HG03196 (cell line): ENCODE results near the gene UNC13C.

Experiments used
- ATAC-seq: cut with Tn5 transposase; IDR thresholded peaks from one replicate; pipeline ENCODE4 v1.9.1; 2021; ENCODE audit not compliant: unreplicated experiment

Gene UNC13C

DNA sequence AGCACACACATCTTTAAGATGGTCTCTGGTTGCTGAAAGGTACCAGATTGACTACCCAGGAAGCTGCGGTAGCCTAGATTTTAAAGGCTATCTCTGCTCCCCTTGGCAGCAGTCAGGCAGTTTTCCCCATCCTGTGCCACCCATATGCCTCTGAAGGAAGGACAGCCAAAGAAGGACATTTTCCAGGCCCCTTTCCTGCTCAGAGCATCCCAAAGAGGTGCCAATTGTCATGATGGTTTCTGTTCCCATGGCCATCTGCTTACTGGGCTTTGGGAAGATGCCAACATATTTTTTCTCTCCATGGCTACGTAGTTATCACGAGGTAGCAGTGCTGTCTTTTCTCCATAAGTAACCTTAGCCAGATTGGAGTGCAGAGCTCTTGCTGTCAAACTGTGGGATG lies 39.7 kb downstream of the UNC13C start:
- ATAC-seq = no peak

DNA sequence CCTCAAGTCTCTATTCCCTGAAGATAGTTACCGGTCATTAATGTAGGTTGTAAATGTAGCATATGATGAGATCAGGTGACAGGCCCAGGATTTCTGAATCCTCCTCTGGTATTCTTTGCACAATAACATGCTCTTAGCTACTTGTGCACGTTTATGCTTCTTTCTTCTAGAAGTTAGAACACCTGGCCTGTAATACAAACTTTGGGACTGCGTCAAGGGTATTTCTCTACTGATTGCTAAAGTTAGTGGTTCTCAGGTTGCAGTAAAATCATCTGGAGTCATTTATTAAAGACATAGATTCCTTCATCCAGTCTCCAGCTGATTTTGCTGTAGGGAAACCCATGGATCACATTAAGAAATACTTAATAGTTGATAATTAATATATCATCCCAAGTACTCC lies 48.0 kb downstream of the UNC13C start:
- ATAC-seq = no peak

DNA sequence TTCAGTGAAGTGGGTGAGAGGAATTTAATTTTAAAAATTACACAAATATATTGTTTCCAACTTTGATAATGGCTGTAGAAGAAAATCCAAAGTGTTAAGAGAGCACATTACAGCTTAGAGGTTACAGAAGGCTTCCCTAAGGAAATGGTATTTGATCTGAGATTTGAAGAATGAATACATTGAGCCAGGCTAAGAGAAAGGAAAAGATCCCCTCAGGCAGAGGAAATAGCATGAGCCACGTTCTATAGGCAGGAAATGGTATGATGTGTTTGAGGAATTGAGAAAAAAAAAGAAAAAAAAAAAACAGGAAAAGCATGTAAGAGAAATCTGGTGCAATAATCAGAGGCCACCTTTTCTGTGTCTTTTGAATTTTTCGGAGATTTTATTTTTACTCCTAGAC lies 48.6 kb downstream of the UNC13C start:
- no peak for ATAC-seq

DNA sequence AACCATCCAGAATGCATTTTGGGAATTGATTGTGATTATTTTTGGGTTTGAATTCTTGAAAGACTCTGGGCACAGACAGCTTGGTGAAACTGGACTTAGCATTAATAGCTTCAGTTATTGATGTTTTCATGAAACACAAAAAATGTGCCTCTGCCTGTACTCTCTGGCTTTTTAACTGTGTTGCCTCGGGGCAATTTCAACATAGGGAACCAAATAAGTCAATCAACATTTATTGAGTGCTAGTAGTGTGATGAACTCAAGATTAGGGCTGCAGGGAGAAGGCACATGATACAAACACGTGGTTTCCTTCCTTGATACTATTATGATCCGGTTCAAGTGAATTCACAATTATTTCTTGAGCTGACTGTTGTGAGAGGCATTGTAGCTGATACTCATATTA lies 50.8 kb downstream of the UNC13C start:
- ATAC-seq = no peak

DNA sequence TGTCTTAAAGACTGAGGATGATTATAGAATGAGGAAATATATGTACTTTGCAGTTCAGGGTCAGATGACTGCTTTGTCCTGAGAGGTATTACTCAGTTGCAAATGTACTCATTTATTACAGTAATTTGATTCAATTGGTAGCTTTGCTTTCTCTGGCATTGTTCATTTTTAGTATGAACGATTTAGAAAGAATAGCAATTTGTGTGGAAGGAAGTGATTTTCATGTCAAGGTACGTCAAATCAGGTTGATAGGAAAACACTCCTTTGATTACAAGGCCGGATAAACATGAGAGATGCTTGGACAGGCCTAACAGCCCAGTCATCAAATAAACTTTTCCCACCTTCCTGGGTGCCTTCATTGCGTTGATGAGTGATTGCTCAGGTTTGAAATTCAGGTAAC lies 53.8 kb downstream of the UNC13C start:
- ATAC-seq = no peak

DNA sequence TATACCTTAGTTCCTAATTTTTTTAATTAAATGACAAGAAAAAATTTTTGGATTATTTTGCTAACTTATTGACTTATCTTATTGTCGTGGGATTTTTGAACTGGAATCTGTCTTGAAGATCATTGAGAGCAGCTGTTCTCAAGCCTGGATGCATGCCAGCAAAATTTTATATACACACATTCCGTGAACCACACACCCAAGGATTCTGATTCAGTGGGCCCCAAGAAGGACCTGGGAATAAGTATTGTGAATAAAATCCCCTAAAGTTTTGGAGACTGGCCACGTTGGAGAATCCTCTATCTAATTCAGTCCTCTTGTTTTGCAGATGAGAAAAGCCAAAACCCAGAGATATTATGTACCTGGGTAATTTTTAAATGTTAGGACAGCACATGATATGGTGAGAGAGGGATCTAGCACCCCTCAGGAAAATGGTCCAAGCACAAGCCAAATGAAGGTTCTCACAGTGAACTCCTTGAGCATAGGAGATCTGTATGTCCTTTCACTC lies 55.2 kb downstream of the UNC13C start:
- ATAC-seq = no peak

DNA sequence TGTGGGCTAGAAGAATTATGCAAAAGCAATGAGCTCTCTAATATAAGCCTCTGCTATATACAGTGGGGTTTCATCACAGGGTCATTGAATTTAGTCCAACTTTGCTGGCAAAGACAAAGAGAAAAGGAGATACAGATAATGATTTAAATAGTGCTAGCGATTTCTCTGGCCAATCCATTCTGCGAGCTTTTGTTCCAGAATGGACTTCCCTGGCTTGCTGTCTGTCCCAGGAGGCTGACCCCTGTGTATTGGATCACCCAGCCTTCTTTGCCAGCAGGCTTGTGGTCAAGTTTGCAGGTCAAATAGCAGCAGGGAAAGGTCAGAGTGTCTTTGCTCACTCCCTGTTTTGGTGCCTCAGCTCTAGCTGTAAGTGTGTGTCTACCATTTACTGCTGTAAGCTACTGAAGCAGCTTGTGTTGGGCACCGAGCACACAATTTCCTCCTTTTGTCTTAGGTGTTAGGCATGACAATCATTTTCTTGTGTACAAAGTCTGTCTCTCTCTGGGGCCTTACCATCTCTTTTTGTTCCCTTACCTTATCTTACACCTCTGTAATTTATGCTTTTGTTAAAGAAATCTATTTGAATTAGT lies 55.7 kb downstream of the UNC13C start:
- ATAC-seq = no peak

DNA sequence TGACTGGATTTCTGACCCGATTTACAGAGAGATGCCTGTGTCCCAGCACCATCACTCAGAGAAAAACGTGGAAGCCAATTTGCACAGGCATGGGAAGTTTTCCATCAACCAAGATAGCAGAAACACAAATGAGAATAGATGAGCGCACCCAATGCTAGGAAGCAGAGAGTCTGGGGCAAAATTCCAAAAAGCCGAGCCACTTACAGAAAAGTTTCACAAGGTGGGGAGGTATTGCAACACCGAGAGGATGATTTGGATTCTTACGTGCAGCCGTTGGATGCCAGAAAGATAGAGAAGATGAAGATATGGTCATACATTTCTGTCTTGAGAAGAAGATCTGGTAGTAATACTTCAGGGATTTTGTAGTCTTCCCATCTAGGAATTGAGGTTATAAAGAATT lies 57.4 kb downstream of the UNC13C start:
- no peak for ATAC-seq

DNA sequence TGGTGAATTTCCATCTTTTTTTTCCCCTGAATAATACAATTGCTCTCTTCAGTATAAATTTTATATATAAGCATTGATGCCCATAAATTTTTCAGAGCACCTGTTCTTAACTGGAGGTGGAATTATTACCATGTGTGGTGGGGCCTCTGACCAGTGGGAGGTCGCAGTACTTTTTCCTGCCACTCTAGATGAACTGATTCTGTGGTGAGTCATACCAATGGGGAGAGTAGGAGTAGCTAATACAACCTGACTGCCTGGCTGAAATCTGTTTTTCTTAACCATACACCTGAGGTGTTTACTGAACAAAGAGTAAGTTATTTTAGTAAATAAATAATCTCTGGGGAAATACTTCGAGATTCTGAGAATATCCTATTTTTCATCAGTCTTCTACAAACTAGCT lies 67.2 kb downstream of the UNC13C start:
- ATAC-seq = no peak

DNA sequence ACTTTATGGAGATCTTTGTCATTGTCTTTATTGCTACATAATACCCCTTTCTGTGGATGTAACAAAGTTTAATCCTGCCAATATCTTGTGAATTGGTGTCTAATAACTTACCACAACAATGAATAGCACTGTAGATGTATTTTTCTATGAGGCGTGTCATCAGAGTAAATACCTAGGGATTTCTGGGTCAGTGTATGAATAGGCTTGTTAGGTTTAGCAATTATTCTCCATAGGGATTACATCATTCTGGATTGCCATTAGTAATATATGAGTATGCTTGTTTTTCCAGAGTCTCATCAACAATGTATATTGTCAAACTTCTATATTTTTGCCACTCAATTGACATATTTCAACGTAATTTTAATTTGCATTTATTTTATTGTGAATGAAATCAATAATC lies 67.9 kb downstream of the UNC13C start:
- ATAC-seq = no peak

DNA sequence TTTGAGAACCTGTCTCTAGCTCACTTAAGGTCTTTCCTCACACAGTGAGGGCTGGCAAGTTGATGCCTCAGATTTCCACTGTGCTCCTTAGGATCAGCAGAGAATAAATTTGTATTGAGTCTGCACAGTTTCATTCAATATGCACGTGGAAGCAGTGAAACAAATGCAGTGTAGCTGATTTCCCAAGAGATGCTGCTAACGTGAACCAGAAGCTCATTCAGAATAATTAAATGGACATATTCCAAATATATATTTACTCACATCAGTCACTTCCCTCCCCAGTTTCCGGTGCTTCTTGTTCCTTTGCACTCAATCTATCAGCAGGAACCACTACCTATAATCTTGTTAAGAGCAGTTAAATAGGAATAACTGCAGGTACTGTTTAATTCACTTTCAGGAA lies 86.1 kb downstream of the UNC13C start:
- no peak for ATAC-seq

DNA sequence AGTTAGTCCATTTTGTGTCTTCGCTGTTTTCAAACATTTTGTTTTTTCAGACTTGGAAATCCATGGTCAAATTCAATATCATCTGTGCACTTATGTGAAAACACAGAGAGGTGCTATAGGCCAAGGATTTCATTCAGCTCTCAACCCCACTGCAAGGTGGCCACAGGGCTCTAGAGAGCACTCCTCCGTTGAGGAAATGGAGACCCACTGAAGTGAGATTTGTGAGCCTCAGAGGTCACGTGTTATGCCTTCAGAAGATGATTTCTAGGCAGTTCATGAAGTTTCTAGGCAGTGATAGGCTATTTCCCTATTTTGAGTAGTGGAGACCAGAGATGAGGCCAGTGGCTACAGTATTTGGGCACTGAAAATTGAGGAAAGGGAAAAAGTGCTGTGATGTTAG lies 88.2 kb downstream of the UNC13C start:
- ATAC-seq = no peak

DNA sequence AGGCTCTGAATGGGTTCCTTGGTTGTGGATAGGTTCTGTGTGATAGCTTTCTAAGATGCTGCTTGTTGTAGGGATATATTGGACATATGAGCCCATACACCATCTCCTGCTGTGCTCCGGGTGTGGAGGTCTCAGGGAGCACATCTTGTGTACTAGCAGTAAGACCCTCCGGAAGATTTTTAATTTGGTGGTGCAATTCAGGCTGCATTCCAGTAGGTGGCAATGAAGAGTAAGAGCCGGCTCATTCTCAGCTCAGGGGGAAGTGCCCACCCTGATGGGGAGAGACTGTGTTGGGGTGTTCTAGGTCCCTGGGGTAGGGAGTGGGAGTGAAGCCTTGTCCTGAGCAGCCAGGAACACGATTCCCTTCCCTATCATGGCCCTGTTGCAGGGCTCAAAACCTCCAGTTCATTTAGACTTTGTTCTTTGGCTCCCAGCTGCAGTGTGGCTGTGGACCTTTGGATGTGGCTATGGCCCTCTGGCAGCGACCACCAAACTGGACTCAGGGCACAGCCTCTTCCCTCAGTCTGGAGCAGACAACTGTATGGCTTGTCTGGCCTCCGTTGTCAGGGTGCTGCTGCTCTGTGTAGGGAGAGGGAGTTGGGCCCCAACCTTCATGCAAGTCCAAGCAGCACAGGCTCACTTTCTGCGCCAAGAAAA lies 104.7 kb downstream of the UNC13C start:
- ATAC-seq = no peak

DNA sequence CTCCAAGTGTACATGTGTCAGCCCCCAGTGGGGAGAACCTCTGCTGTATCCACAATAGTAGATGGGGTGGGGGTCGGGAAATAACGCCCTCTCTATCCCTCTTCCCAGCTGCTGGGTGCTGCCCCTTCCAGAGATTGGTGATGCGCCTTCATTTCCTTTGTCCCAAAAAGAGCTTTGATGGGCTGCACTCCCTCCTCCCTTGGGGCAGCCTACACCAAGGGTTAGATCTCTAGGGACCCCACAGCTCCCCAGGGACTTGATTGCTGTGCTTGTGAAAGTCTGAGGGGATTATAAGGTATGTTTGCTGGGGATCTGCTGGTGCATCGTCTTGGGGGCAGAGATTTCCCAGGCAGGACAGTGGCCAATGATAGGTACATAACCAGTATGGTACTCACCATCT lies 105.3 kb downstream of the UNC13C start:
- no peak for ATAC-seq

DNA sequence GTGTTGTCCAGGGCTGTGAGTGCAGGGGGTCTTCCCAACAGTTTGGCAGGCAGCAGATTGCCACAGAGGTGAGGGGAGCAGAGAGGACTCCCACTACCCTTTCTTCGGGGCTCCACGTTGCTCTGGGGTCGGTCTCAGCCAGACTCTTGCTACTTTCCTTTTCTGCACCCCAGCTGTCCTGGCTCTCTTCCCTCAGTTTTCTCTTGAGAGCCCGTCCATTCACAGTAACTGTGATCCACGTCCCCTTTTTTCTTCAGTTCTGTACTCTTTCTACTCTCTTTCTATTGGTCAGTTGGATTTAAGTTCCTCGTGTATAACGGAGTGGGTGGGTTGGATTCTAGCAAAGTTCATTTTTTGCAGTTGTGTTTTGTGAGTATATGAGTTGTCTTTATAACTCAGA lies 105.8 kb downstream of the UNC13C start:
- ATAC-seq = no peak

DNA sequence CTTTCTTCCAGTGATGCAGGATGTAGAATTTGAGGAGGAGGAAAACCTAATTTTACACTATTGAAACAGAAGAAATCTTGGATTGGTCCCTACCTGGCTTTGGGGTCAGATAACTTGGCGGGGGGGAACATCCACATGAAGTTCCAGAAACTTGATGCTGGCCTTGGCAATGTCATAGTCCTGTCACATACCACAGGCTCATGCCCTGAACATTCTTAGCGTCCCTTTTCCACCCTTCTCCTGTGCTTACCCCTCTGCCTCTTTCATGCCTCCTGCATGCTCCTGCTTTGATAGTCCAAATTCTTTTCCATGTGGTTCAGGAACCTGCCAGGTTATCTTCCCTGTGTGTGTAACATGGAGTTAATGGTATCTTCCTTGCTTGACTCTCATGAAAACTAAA lies 110.6 kb downstream of the UNC13C start:
- no peak for ATAC-seq

DNA sequence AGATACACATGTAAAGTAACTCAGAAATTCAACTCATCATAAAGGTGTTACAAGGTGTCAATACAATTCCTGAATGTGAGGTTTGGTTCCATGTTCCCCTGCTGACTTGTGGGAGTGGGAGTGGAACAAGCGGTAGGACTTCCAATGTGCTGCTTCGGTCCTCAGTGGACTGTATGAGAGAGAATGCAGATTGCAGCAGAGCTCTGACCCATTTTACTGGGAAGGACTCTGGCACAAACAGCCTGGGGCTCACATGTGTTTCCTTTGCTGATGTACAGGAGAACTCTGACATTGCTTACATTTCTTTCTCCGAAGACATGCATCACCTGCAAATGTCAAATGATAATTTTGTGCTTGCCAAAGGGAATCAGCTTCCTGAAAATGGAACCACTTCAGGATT lies 111.5 kb downstream of the UNC13C start:
- no peak for ATAC-seq

DNA sequence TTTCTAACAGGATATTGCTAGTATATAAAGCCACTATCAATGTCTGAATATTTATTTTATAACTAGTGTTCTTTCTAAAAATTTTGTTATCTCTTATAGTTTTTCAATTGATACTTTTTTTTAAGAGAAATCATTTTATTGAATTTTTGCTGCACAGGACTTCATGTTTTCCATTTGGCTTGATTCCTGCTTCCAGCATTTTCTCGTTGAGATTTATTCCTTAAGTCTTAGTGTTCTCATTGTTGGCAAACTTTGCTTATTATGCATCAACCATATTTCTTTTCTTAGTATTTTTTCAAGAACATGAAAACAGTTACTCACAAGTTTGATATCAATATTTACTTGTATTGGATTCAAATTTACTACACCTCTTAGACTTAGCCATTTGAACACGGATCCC lies 113.4 kb downstream of the UNC13C start:
- no peak for ATAC-seq

DNA sequence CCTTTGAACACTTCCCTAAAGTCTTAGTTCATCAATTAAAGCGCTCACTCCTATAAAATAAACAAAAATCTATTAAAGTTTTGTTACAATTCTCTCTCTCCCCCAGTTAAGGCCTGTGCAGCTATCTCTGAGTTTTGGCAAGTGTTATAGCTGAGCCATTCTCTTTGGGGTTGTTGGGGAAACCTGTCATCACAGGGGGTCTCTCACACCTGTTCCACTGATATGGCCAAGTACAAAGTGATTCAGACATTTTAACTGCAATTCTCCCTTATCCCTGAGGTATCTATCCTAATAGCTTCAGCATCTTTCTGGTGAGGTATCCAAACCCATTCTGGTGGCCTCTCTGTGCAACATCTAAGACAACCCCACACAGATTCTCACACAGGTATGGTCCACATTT lies 116.4 kb downstream of the UNC13C start:
- ATAC-seq = no peak

DNA sequence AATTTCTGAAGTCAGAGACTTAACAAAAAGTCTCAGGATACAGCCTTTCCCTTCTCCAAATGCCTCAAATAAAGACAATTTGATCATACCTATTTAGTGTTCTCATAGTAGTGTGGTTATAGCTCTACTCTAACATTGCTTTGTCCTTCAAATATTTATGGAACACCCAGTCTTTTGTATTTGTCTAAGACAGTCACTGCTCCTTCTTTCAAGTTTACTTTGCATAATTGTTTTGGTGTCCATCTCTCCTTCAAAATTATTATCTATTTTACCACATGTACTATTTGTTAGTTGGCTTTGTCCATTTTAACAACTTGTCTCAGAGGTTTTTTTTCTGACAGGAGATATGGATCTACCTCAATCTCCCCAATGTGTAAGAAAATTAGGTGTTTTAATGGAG lies 118.8 kb downstream of the UNC13C start:
- no peak for ATAC-seq

DNA sequence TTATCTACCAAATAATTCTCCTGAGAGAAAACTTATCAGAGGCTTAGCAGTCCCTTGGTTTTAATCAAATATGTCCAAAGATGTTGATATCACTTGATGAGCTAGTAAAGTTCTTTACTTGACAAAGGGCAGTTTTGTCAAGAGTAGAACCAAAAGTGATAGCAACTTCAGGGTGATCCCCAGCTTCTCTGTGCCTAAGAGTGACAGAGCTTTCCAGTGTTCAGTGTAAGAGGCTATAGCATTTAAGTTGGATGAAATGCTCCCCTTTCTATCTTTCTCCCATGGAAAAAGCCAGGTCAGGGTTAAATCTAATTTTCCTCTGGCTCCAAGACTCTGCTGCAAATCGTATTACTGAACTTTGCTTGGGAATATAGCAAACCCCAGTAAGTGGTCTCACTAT lies 120.8 kb downstream of the UNC13C start:
- no peak for ATAC-seq

DNA sequence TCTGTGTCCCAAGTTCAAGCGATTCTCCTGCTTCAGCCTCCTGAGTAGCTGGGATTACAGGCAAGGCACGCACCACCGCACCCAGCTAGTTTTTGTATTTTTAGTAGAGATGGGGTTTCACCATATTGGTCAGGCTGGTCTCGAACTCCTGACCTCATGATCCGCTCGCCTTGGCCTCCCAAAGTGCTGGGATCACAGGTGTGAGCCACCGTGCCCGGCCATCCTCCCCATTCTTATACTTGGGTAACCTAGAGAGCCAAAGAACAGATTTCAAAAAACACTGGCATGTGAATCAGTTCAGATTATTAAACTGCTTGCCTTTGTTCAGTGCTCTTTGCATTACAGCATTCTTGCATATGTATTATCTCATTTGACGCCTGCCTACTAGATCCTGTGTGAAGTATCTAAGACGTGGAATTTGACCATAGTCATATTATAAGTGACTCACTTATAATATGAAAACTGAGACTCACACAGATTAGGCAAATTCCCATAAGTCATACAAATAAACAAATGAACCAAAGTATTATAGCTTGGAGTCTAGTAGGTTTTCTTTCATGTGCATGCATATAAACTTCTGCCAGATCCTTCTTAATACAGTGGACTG lies 123.5 kb downstream of the UNC13C start:
- ATAC-seq = no peak

DNA sequence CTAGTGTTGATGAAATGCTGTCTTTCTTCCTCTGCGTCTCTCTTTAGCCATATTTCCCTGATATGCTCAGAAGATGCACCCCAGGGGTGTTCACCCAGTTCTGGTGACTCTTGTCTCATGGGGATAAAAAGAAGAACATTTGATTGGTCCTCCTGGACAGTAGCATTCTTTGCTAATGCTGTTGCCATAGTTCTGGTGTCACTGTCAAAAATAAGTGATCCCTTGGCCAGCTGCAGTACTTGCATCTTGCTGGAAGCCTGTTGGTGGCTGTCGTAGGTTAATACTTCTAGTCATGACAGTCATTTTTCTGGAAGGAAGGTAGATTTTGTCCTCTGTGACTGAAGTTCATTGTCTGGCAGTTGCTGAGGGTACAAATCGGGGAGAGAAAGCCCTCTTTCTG lies 124.5 kb downstream of the UNC13C start:
- no peak for ATAC-seq
